B cell (primary cell): ENCODE data around the gene CPNE5. TPM values are rescaled to one million over a fixed set of nuclear protein-coding genes. Genes with fewer than 3 reads are reported as not detected.

ENCODE experiments used
- ATAC-seq: fragments of 200-7000 bp; cut with Tn5 transposase; one replicate; pipeline ENCODE4 v1.10.0; 2021; ENCODE audit warnings: low read depth, mild to moderate bottlenecking, moderate number of reproducible peaks, moderate library complexity
- CTCF ChIA-PET: fragments of 350-600 bp; sonication (Branson Sonifier 250); formaldehyde crosslinking; loops from one replicate; lab custom pipeline; 2021; ENCODE audit warnings: antibody characterized with exemption, inconsistent platforms; lab: Charles Lee
- POLR2A ChIA-PET: fragments of 350-600 bp; sonication (Branson Sonifier 250); formaldehyde crosslinking; loops from one replicate; lab custom pipeline; 2021; ENCODE audit warnings: antibody characterized with exemption; lab: Charles Lee
- DNase-seq: peaks from one replicate; pipeline ENCODE4 v3.0.0; 2013
- H2AFZ ChIP-seq: 2 replicates; pipeline ENCODE4 v1.6.1; 2012; ENCODE audit warnings: mild to moderate bottlenecking, low read depth, low read length; ENCODE audit not compliant: insufficient read depth, poor library complexity, severe bottlenecking
- H3K27ac ChIP-seq, 2 donors: 1 replicate in 1 of 2; 2 replicates in 1 of 2; pipeline ENCODE4 v1.5.1; 2012 to 2013; ENCODE audit warnings: low read length in 2 of 2, mild to moderate bottlenecking in 2 of 2, moderate library complexity in 1 of 2
- H3K27me3 ChIP-seq, 4 experiments: fragments of 200-600 bp in 1 of 4; sonication (generic) in 1 of 4; replicated peaks in 1 of 4; 1 replicate in 2 of 4; 2 replicates in 2 of 4; pipeline versions ENCODE4 v1.6.1 to v1.7.0; 2013 to 2016; ENCODE audit warnings: low read length in 3 of 4, mild to moderate bottlenecking in 2 of 4, mixed read lengths in 1 of 4, moderate library complexity in 1 of 4; ENCODE audit not compliant: insufficient read depth in 4 of 4, control insufficient read depth in 3 of 4; ENCODE audit errors: control extremely low read depth in 1 of 4
- H3K36me3 ChIP-seq, 2 experiments: replicated peaks in 1 of 2; 1 replicate in 1 of 2; 2 replicates in 1 of 2; pipeline versions ENCODE4 v1.6.1 to v1.7.1; 2013; ENCODE audit warnings: low read length in 1 of 2; ENCODE audit not compliant: insufficient read depth in 2 of 2, control insufficient read depth in 1 of 2; ENCODE audit errors: control extremely low read depth in 1 of 2, extremely low read depth in 1 of 2
- H3K4me1 ChIP-seq, 2 donors: fragments of 200-600 bp in 1 of 2; sonication (generic) in 1 of 2; 1 replicate in 1 of 2; 2 replicates in 1 of 2; pipeline versions ENCODE4 v1.5.1 to v1.6.1; 2013 to 2017; ENCODE audit warnings: low read length in 2 of 2; ENCODE audit not compliant: control insufficient read depth in 2 of 2, insufficient read depth in 2 of 2
- H3K4me2 ChIP-seq: replicated peaks from 2 replicates; pipeline ENCODE3; 2012; ENCODE audit warnings: mild to moderate bottlenecking, low read depth, low read length; ENCODE audit not compliant: poor library complexity, severe bottlenecking
- H3K4me3 ChIP-seq, 5 experiments: fragments of 200-600 bp in 1 of 5; sonication (generic) in 1 of 5; 1 replicate in 3 of 5; 2 replicates in 2 of 5; pipeline versions ENCODE4 v1.5.1 to v1.7.0; 2011 to 2016; ENCODE audit warnings: low read length in 4 of 5, mild to moderate bottlenecking in 4 of 5, low read depth in 2 of 5, control low read depth in 1 of 5, moderate library complexity in 1 of 5; ENCODE audit not compliant: insufficient read depth in 1 of 5; ENCODE audit errors: control extremely low read depth in 1 of 5, extremely low read depth in 1 of 5
- H3K79me2 ChIP-seq: fragments of 200-600 bp; sonication (generic); one replicate; pipeline ENCODE4 v1.6.0; 2016; ENCODE audit warnings: low read length; ENCODE audit not compliant: control insufficient read depth, insufficient read depth
- H3K9ac ChIP-seq: fragments of 200-600 bp; sonication (generic); 2 replicates; pipeline ENCODE4 v1.6.1; 2017; ENCODE audit warnings: mild to moderate bottlenecking, low read length, moderate library complexity
- H3K9me3 ChIP-seq, 3 donors: one replicate each; pipeline versions ENCODE4 v1.6.1 to v1.7.1; 2013; ENCODE audit warnings: low read length in 2 of 3; ENCODE audit not compliant: control insufficient read depth in 2 of 3, insufficient read depth in 1 of 3; ENCODE audit errors: control extremely low read depth in 1 of 3
- H4K20me1 ChIP-seq: 2 replicates; pipeline ENCODE4 v1.6.0; 2012; ENCODE audit warnings: mild to moderate bottlenecking, low read length; ENCODE audit not compliant: insufficient read depth, control insufficient read depth, poor library complexity, severe bottlenecking
- H3K27ac Mint-ChIP-seq: one replicate; pipeline ENCODE4 v1.8.0; 2021; ENCODE audit warnings: mixed read lengths
- H3K27me3 Mint-ChIP-seq: one replicate; pipeline ENCODE4 v1.8.0; 2021; ENCODE audit warnings: mixed read lengths
- H3K4me1 Mint-ChIP-seq: one replicate; pipeline ENCODE4 v1.8.0; 2021; ENCODE audit warnings: mixed read lengths
- H3K4me3 Mint-ChIP-seq: one replicate; pipeline ENCODE4 v1.8.0; 2021; ENCODE audit warnings: mixed read lengths
- H3K9me3 Mint-ChIP-seq: one replicate; pipeline ENCODE4 v1.8.0; 2022; ENCODE audit warnings: mixed read lengths; ENCODE audit not compliant: insufficient read depth
- CTCF ChIP-seq: fragments of 200-600 bp; IDR thresholded peaks from one replicate; pipeline ENCODE4 v1.8.0; 2022; ENCODE audit warnings: antibody characterized with exemption, mild to moderate bottlenecking
- EZH2 ChIP-seq: IDR thresholded peaks from 2 replicates; pipeline ENCODE4 v1.6.1; 2012; ENCODE audit warnings: borderline replicate concordance, low read depth, mild to moderate bottlenecking, moderate library complexity, low read length; ENCODE audit not compliant: insufficient read depth, poor library complexity, severe bottlenecking
- WGBS: methylation state at CpG from one replicate; pipeline ENCODE4 v1.1.5; 2013; ENCODE audit warnings: missing lambda C conversion rate; ENCODE audit not compliant: insufficient coverage; 5-methylcytosine and 5-hydroxymethylcytosine counted together
- intact Hi-C: fragments of 100-400 bp; cut with micrococcal nuclease; formaldehyde crosslinking; loops from one replicate; pipeline ENCODE4 v1.10.0; 2022
- polyA plus RNA-seq: library from polyadenylated mRNA; depleted of rRNA; stranded (reverse); fragments of >200 nt; gene quantifications from 2 replicates; pipeline ENCODE4 v1.2.3, GENCODE V29; 2012
- total RNA-seq, 2 donors: library from RNA; stranded (reverse); fragments of 120-200 nt in 1 of 2; gene quantifications; 1 replicate in 1 of 2; 2 replicates in 1 of 2; pipeline versions ENCODE4 v1.2.3 to v1.2.4, GENCODE V29; 2013 to 2022

The CPNE5 gene
- total and polyA plus RNA-seq, 2 donors (not counting 1 experiment from before 2014, with no cell fraction given), result 49.8 to 357 TPM

GRCh38 chr6:36807143-36807542, 32.1 kb downstream of the CPNE5 start:
- H3K79me2 ChIP-seq, result no peaks in the 10 kb centered on the region
- no peaks in the 10 kb centered on the region for H3K36me3 ChIP-seq
- 97% methylated on average over 5 of the region's 5 CpGs for WGBS
- no peaks in the 10 kb centered on the region for H3K4me1 Mint-ChIP-seq
- no peaks in the 10 kb centered on the region for H3K4me1 ChIP-seq
- no peak overlapping the region for H3K27ac Mint-ChIP-seq
- ATAC-seq (no peak), DNase-seq (no peak)
- no peak overlapping the region for H3K4me2 ChIP-seq
- H2AFZ ChIP-seq, result no peak overlapping the region
- H3K4me3 Mint-ChIP-seq, result no peak overlapping the region
- peaks cover 12% of the 10 kb centered on the region for H3K27me3 Mint-ChIP-seq
- H3K27ac ChIP-seq, result no peak overlapping the region
- H3K9me3 ChIP-seq, result no peaks in the 10 kb centered on the region
- CTCF ChIA-PET, result interaction anchor here (0.5 kb wide), 1 partner anchor 341 kb away, joined by 3 read pairs; no protein-coding TSS in a partner anchor
- peaks cover 0 to 2% (median under 1%) of the 10 kb centered on the region in 4 experiments for H3K27me3 ChIP-seq
- no peak overlapping the region for H3K4me3 ChIP-seq
- TF ChIP-seq CTCF (no peak), EZH2 (no peak)
- no peaks in the 10 kb centered on the region for H4K20me1 ChIP-seq
- POLR2A ChIA-PET, result no interaction called here
- intact Hi-C loops, result no loop called here
- no peak overlapping the region for H3K9ac ChIP-seq
- no peaks in the 10 kb centered on the region for H3K9me3 Mint-ChIP-seq

GRCh38 chr6:36805917-36806316, 33.3 kb downstream of the CPNE5 start:
- H3K27me3 Mint-ChIP-seq, result peaks cover 12% of the 10 kb centered on the region

More at GRCh38 chr6:36805917-36806316, 33.3 kb downstream of the CPNE5 start:
- Histone ChIP-seq H3K79me2 (no peaks in the 10 kb centered on the region), H2AFZ (no peak overlapping the region), H3K27ac (no peak overlapping the region), H3K9me3 (no peaks in the 10 kb centered on the region), H4K20me1 (no peaks in the 10 kb centered on the region), H3K9ac (no peak overlapping the region), H3K27me3 (peaks cover 0 to 2% (median under 1%) of the 10 kb centered on the region in 4 experiments), H3K4me1 (no peaks in the 10 kb centered on the region), H3K36me3 (no peaks in the 10 kb centered on the region), H3K4me2 (no peak overlapping the region), H3K4me3 (no peak overlapping the region)
- no peaks in the 10 kb centered on the region for H3K9me3 Mint-ChIP-seq
- H3K4me1 Mint-ChIP-seq, result no peaks in the 10 kb centered on the region
- TF ChIP-seq CTCF, result no peak
- no peak for TF ChIP-seq EZH2
- intact Hi-C loops, result no loop called here
- POLR2A ChIA-PET, result no interaction called here
- CTCF ChIA-PET, result no interaction called here
- no peak overlapping the region for H3K4me3 Mint-ChIP-seq
- H3K27ac Mint-ChIP-seq, result no peak overlapping the region
- 81% methylated on average over 7 of the region's 8 CpGs for WGBS
- ATAC-seq (no peak), DNase-seq (no peak)
